ENCODE data around the gene LNX1.

The LNX1 gene

GRCh38 chr4:53591372-53591892, at the start of gene LNX1:
Gene LNX1 (minus strand): TSS chr4:53591486. CDS start chr4:53574002, 17,484 bp downstream.
- DNase-seq (ENCODE audit: low read depth in 2 of 2): no peak

- no peak for DNase-seq (ENCODE audit: low read depth in 2 of 2)
Measured at GRCh38 chr4:53640576-53641453, 49.5 kb upstream of the LNX1 start.

- no peak for DNase-seq (ENCODE audit: low read depth in 2 of 2)
Measured at GRCh38 chr4:53638919-53639318, 47.6 kb upstream of the LNX1 start.

GRCh38 chr4:53637348-53637747, 46.1 kb upstream of the LNX1 start:
- no peak for DNase-seq (ENCODE audit: low read depth in 2 of 2)

GRCh38 chr4:53635697-53636483, 44.6 kb upstream of the LNX1 start:
- no peak for DNase-seq (ENCODE audit: low read depth in 2 of 2)

GRCh38 chr4:53633608-53634007, 42.3 kb upstream of the LNX1 start:
- DNase-seq (ENCODE audit: low read depth in 2 of 2): no peak

GRCh38 chr4:53629296-53629695, 38.0 kb upstream of the LNX1 start:
- DNase-seq (ENCODE audit: low read depth in 2 of 2): no peak

- DNase-seq (ENCODE audit: low read depth in 2 of 2): no peak
Measured at GRCh38 chr4:53626491-53626890, 35.2 kb upstream of the LNX1 start.

GRCh38 chr4:53625888-53626287, 34.6 kb upstream of the LNX1 start:
- no peak for DNase-seq (ENCODE audit: low read depth in 2 of 2)

GRCh38 chr4:53622739-53623151, 31.5 kb upstream of the LNX1 start:
- DNase-seq (ENCODE audit: low read depth in 2 of 2): no peak

GRCh38 chr4:53620956-53621355, 29.7 kb upstream of the LNX1 start:
- DNase-seq (ENCODE audit: low read depth in 2 of 2): no peak

- DNase-seq (ENCODE audit: low read depth in 2 of 2): no peak
Measured at GRCh38 chr4:53619431-53619830, 28.1 kb upstream of the LNX1 start.

GRCh38 chr4:53618321-53618720, 27.0 kb upstream of the LNX1 start:
- no peak for DNase-seq (ENCODE audit: low read depth in 2 of 2)

GRCh38 chr4:53617101-53617680, 25.9 kb upstream of the LNX1 start:
- DNase-seq (ENCODE audit: low read depth in 2 of 2): no peak

GRCh38 chr4:53616219-53616618, 24.9 kb upstream of the LNX1 start:
- DNase-seq (ENCODE audit: low read depth in 2 of 2): no peak

- no peak for DNase-seq (ENCODE audit: low read depth in 2 of 2)
Measured at GRCh38 chr4:53614591-53614990, 23.3 kb upstream of the LNX1 start.

- DNase-seq (ENCODE audit: low read depth in 2 of 2): no peak
Measured at GRCh38 chr4:53613428-53613827, 22.1 kb upstream of the LNX1 start.

- DNase-seq (ENCODE audit: low read depth in 2 of 2): no peak
Measured at GRCh38 chr4:53608649-53609048, 17.4 kb upstream of the LNX1 start.

GRCh38 chr4:53608242-53608641, 17.0 kb upstream of the LNX1 start:
- DNase-seq (ENCODE audit: low read depth in 2 of 2): no peak

GRCh38 chr4:53605783-53606182, 14.5 kb upstream of the LNX1 start:
- DNase-seq (ENCODE audit: low read depth in 2 of 2): no peak

- DNase-seq (ENCODE audit: low read depth in 2 of 2): no peak
Measured at GRCh38 chr4:53602390-53602789, 11.1 kb upstream of the LNX1 start.

- no peak for DNase-seq (ENCODE audit: low read depth in 2 of 2)
Measured at GRCh38 chr4:53601251-53601764, 10.0 kb upstream of the LNX1 start.

All from stimulated activated CD8-positive, alpha-beta memory T cell treated with anti-CD3 and anti-CD28 coated beads, Interleukin-7, amount 100 ng/mL, for 1 hour (primary cell).